Measurements from ENCODE around the gene IQCN. TPM values are rescaled to one million over a fixed set of nuclear protein-coding genes. Genes with fewer than 3 reads are reported as not detected.

The IQCN gene
- total RNA-seq, 1 donor from 2014 or later = 4.9 TPM

DNA sequence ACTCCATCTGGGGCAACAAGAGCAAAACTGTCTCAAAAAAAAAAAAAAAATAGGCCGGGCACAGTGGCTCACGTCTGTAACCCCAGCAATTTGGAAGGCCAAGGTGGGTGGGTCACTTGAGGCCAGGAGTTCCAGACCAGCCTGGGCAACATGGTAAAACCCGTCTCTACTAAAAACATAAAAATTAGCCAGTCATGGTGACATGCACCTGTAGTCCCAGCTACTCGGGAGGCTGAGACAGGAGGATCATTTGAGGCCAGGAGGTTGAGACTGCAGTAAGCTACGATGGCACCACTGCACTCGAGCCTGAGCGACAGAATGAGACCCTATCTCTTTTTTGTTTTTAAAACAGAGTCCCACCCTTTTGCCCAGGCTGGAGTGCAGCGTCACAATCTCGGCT lies 3.9 kb downstream of the IQCN start:
- DNase-seq (no peak), ATAC-seq (no peak)
- no peak overlapping the region for H3K27ac ChIP-seq
- TF ChIP-seq, protein P1, sequence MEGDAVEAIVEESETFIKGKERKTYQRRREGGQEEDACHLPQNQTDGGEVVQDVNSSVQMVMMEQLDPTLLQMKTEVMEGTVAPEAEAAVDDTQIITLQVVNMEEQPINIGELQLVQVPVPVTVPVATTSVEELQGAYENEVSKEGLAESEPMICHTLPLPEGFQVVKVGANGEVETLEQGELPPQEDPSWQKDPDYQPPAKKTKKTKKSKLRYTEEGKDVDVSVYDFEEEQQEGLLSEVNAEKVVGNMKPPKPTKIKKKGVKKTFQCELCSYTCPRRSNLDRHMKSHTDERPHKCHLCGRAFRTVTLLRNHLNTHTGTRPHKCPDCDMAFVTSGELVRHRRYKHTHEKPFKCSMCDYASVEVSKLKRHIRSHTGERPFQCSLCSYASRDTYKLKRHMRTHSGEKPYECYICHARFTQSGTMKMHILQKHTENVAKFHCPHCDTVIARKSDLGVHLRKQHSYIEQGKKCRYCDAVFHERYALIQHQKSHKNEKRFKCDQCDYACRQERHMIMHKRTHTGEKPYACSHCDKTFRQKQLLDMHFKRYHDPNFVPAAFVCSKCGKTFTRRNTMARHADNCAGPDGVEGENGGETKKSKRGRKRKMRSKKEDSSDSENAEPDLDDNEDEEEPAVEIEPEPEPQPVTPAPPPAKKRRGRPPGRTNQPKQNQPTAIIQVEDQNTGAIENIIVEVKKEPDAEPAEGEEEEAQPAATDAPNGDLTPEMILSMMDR (IDR thresholded peaks at IDR 0.05) = no peak
- H3K9me3 ChIP-seq = no peaks in the 10 kb centered on the region
- no peak overlapping the region for H3K4me3 ChIP-seq
- H3K4me1 ChIP-seq = peaks cover 10% of the 10 kb centered on the region
- peaks cover 9% of the 10 kb centered on the region for H3K36me3 ChIP-seq
- H3K27me3 ChIP-seq = no peaks in the 10 kb centered on the region
- intact Hi-C loops (cut with DNase I) = no loop called here

DNA sequence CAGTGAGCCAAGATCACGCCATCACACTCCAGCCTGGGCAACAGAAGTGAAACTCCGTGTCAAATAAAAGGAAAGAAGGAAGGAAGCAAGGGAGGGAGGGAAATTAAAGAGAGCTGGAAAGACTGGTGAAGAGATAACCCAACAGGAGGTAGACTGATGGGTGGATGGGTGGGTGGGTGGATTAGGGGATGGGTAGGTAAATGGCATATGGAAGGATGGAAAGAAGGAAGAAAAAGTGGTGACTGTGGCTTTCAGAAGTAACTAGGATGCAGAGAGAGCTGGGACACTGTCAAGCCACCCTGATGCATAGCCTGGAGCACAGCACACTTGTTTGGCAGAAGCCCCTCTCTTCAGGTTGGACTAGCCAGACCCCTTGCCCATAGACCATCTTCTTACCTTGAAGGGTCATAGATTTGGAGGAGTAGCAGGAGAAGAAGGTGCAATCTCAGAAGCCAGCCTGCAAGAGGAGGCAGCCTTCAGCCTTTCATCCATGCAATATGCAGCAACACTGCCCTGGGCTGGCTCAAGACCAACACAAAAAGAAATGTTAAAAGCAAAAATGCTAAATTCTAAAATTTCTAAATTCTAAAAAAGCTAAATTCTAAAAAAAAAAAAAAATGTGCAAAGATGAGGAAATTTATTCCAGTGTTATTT lies 5.1 kb downstream of the IQCN start:
- Histone ChIP-seq H3K4me3 (no peak overlapping the region), H3K27ac (no peak overlapping the region), H3K36me3 (peaks cover 18% of the 10 kb centered on the region), H3K4me1 (no peaks in the 10 kb centered on the region), H3K27me3 (no peaks in the 10 kb centered on the region), H3K9me3 (no peaks in the 10 kb centered on the region)
- intact Hi-C loops (cut with DNase I) = no loop called here
- DNase-seq (no peak), ATAC-seq (no peak)
- TF ChIP-seq, protein P1 (IDR thresholded peaks at IDR 0.05) = no peak

DNA sequence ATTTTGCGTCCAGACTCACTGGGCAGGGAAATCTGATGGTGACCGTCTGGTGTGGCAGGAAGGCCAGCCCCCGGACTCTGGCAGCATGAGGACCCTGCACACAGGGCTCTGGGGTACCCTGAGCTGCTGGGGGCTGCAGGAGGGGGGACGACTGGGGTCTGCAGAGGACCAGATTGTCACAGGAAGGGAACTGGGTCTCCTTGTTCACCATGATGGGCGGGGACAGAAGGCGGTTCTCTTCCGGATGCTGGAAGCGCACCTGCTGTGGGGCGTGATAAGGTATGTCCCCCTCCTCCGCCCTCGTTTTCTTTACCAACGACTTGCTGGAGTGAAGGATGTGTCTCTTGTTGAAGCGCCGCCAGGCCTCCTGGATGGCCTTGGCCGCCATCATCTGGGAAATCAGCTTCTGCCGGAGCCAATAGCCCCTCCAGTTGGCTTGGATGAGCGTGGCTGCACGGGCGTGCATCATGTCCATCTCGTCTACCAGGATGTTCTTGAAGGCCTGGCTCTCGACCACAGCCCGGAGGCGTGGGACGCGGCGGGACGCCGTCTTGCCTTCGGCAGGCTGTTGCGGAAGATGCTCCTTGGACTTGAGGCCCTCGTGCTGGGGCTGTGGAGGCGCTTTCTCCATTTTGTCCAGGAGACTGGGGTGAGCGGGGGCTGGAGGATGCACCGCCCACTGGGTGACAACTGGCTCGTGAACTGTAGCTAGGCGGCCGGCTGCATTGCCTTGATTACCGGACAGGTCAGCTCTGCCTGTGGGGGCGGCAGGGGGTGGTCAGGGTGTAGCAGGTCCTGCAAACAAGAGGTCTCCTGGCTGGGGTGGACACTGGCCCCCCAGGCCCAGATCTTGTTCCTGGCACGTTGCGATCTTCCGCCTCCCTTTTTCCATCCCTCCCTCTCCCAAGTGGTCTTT lies 7.2 kb downstream of the IQCN start:
- DNase-seq = no peak
- no peak for ATAC-seq
- H3K4me1 ChIP-seq = no peaks in the 10 kb centered on the region
- H3K9me3 ChIP-seq = no peaks in the 10 kb centered on the region
- H3K27me3 ChIP-seq = no peaks in the 10 kb centered on the region
- intact Hi-C loops (cut with DNase I) = no loop called here
- no peak overlapping the region for H3K4me3 ChIP-seq
- no peak overlapping the region for H3K27ac ChIP-seq
- TF ChIP-seq, protein P1 (IDR thresholded peaks at IDR 0.05) = no peak
- H3K36me3 ChIP-seq = peaks cover 18% of the 10 kb centered on the region

DNA sequence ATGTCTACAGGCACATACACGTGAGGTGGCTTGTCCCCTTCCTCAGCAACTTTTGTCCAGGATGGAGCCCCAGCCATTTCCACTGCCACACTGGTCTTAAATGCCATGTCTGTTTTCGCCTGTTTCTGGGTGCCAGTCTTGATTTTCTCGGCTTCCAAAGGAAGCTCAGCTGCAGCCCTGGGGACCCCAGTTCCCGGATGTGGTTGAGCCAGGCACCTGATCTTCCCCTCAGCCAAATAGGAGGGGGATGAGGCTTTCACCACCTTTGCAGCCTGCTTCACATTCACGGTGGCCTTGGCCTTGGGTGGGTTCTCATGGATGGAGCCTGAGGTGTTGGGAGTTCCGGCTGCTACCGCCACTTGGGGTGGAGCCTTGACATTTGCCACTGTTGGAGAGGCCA lies 8.7 kb downstream of the IQCN start:
- DNase-seq (no peak), ATAC-seq (no peak)
- no peaks in the 10 kb centered on the region for H3K9me3 ChIP-seq
- H3K4me3 ChIP-seq = no peak overlapping the region
- TF ChIP-seq, protein P1 (IDR thresholded peaks at IDR 0.05) = no peak
- H3K27me3 ChIP-seq = no peaks in the 10 kb centered on the region
- H3K4me1 ChIP-seq = no peaks in the 10 kb centered on the region
- H3K36me3 ChIP-seq = peaks cover 18% of the 10 kb centered on the region
- intact Hi-C loops (cut with DNase I) = no loop called here
- H3K27ac ChIP-seq = no peak overlapping the region

DNA sequence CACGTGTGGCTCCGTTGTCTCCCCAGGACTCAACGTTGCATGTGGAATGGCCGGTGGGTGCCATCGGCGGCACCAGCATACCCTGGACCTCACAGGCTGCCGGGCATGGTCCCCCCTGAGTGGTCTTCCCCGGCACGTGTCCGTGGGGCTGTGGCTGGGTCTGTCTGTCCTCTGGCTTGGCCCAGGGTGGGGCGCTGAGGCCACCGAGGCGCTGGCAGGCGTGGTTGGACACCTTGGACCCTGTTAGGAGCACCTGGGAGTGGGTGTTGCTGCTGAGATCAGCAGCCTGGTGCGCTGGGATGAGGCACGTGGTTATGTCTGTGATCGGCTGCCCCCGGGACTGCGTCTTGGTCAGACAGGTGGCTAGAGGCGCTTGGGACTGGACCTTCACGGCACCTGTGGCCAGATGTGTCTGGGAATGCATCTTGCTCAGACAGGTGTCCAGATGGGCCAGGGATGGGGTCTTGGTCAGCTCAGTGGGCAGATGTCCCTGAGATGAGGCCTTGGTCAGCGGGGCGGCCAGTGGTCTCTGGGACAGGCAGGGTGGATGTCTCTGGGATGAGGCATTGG lies 9.2 kb downstream of the IQCN start:
- H3K4me1 ChIP-seq = no peaks in the 10 kb centered on the region
- intact Hi-C loops (cut with DNase I) = no loop called here
- no peak for DNase-seq
- ATAC-seq = no peak
- TF ChIP-seq, protein P1 (IDR thresholded peaks at IDR 0.05) = no peak
- H3K36me3 ChIP-seq = peaks cover 18% of the 10 kb centered on the region
- no peaks in the 10 kb centered on the region for H3K27me3 ChIP-seq
- no peak overlapping the region for H3K27ac ChIP-seq
- H3K4me3 ChIP-seq = no peak overlapping the region
- H3K9me3 ChIP-seq = no peaks in the 10 kb centered on the region

Data from upper lobe of right lung (tissue), 1 donor.